Dermis lymphatic vessel endothelial cell (primary cell): Measurements from ENCODE around the gene STX10. TPM values are rescaled to one million over a fixed set of nuclear protein-coding genes. Genes with fewer than 3 reads are reported as not detected.

Source experiments
- total RNA-seq: library from RNA; depleted of rRNA; stranded (reverse); fragments of >200 nt; gene quantifications from 2 replicates; pipeline ENCODE4 v1.2.1, GENCODE V29; 2014

Gene STX10, protein sequence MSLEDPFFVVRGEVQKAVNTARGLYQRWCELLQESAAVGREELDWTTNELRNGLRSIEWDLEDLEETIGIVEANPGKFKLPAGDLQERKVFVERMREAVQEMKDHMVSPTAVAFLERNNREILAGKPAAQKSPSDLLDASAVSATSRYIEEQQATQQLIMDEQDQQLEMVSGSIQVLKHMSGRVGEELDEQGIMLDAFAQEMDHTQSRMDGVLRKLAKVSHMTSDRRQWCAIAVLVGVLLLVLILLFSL
- total RNA-seq, result 77.0 and 80.2 TPM in 2 replicates

DNA sequence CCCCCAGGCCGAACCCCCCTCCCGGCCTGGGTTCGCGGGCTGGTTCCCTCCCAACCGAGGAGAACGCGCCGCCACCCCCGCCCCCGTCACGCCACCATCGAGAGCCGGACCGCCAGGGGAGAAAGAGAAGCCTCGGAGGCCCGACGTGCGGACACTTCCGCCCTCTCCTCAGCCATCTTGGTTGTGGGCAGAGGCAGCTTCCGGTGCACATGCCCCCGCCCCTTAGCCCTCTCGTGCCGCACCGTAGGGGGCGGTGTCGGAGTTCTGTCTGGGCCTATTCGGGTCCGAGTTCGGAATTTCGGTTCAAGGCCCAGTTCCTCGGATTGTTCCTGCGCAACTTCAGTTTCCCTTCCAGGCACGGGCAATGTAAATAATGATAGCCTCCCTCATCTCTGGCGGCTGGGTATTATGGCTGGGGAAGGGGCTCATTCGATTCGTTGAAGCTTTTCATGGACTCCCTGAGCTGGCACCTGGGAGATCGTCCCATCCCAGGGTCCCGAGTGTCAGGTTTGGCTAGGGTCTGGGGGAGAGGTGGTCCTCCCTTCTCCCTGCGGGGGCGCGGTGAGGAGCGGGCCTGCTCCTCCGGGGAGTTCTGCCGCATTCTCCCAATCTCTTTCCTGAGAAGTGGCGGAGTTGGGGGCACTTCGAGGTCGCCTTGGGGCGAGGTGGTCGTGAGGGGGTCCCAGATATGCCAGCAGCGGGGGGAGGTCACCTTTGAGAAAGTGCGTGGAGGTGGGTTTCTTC, at the start of gene STX10, which contains the start of gene IER2:
Gene STX10, minus strand, starts transcription at position 189 of the 744 bp plus-strand sequence. CDS start 202 bp downstream, outside the sequence.
Gene IER2, plus strand, starts transcription at position 225 of the 744 bp plus-strand sequence. CDS start 2,776 bp downstream, outside the sequence.

DNA sequence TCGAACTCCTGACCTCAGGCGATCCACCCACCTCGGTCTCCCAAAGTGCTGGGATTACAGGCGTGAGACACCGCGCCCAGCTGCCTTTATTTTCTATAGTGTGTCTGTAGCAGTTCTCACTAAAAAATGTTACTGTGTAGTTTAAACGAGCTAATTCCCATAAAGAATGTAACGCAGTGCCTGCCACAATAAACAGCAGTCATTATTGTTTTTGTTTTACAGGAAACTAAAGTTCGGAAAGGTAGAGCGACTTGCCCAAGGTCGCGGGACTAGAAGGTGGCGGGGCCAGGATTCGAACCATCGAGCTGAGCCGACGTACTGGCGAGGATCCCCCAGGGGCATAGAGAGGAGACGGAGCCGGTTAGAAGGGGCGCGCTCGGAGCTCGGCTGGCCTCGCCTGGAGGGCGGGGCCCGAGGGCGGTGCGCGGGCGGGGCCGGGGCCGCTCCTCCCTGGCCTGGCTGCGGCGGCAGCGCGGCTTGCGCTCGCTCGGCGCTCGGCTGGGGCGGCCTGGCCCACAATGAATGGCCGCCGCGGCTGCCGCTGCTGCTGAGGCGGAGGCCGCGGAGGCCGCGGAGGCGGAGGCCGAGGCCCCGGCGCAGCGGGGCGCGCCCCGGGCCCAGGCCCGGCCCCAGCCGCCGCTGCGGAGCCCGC, 32.3 kb downstream of the STX10 start, which contains the start of gene NACC1:
Gene NACC1, plus strand, starts transcription at position 493 of the 652 bp plus-strand sequence. CDS start 16,944 bp downstream, outside the sequence.

DNA sequence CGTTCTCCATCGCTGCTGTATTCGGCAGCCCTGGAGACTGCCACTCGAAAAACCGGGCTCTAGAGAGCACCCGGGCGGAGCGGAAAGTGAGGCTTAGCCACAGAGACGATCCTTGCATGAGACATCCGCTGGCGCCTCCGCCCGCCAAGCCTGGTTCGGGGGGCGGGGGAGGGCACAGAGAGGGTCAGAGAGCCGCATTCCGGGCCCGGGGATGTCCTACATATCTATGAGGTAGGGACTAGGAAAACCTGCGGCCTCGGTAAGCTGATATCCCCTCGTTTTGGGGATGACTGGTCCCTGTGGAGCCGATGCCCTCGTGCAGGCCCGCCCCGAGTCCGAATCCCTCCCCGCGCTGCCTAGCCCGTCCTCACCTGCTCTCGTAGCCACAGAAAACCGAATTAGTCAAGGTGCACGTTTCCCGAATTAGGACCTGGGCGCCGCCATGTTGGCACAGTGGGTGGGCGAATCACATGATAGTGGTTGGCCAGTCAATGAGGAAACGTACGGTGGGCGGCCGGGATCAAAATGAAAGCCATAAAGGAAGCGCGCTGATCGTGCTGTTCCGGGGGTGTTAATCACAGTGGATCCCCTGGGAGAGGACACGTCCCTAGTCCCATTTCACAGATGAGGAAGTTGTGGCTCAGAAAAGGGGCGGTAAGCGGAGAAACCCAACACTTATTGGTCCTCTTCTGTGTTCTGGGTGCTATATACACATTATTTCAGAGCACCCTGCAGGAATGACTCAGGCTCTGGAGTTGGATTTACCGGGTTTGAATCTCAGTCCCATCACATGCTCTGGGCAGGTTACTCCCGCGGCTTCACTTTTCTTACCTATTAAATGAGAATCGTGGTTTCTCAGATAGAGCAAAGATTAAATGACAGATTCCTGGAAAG, 33.6 kb downstream of the STX10 start, which contains the start of gene TRMT1:
Gene TRMT1, minus strand, starts transcription at position 459 of the 894 bp plus-strand sequence. Its CDS starts 341 bp downstream, at position 118.

DNA sequence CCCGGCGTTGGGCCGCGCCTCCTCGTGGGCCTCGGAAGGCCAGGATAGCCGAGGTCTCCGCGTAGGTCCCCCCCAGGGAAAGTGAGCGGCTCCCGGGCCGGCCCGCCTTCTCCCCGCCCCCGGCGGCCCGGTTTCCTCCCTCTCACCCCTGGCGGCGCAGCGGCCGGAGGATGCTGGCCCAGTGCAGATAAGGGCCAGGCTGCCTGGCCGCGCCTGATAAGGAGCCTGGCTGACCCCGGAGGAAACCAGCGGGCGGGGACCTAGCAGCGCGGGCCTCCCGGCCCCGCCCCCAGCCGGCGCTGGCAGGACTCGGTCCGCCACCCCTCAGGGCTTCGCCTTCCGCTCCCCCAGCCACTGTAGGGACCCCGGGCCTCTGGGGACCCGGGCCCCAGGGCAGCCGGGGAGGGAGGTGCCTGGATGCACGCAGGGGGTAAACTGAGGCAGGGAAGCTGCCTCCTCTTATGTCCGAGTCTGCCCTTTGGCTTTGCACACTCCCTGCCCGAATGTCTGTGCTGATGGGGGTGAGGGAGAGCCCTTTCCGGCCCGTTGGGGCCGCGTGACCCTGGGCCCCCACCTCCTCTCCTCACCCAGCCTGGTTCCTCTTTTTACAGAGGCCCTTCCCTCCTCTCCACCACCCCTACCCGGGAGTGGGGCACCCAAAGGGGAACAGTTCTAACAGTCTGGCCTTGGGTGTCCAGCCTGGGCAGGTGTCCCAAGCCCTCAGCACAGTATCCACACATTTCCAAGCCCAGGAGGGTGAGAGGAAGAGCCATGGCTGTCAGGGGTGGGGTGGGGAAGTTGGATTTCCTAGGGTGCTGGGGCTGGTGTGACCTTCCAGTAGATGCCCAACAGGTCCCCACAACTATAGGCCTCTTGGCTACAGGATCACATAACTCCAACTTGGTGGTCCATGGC, 47.3 kb downstream of the STX10 start, which contains the start of gene LYL1:
Gene LYL1, minus strand, starts transcription at position 193 of the 915 bp plus-strand sequence. CDS start 1,687 bp downstream, outside the sequence.

Other genes with a start within 250 kb of the STX10 start
- gene SYCE2, start 231.1 kb downstream of the STX10 start, total RNA-seq, result 0.11 TPM in 1 of 2 replicates, not detected in the other
- gene FARSA, start 216.7 kb downstream of the STX10 start, total RNA-seq, result 28.2 and 41.6 TPM in 2 replicates
- 1,472 and 1,781 TPM in 2 replicates for gene CALR, start 211.8 kb downstream of the STX10 start, total RNA-seq
- 50.2 and 60.8 TPM in 2 replicates for gene RAD23A, start 204.5 kb downstream of the STX10 start, total RNA-seq
- 14.5 and 23.3 TPM in 2 replicates for gene GADD45GIP1, start 193.2 kb downstream of the STX10 start, total RNA-seq
- gene DAND5, start 180.8 kb downstream of the STX10 start, total RNA-seq, result 0.22 and 0.34 TPM in 2 replicates
- 10.7 and 21.7 TPM in 2 replicates for gene NFIX, start 154.9 kb downstream of the STX10 start, total RNA-seq
- gene LYL1, start 47.5 kb downstream of the STX10 start, total RNA-seq, result 19.3 and 38.4 TPM in 2 replicates
- gene TRMT1, start 33.6 kb downstream of the STX10 start, total RNA-seq, result 17.8 and 25.3 TPM in 2 replicates
- 25.9 and 27.6 TPM in 2 replicates for gene NACC1, start 32.1 kb downstream of the STX10 start, total RNA-seq
- gene IER2, start within 50 bp of the STX10 start, total RNA-seq, result 28.6 and 36.0 TPM in 2 replicates